Esophagus squamous epithelium (tissue), 4 donors: ENCODE measurements around the gene EPGN.

Source experiments
- CTCF ChIP-seq, 6 experiments: fragments of 450-650 bp in 4 of 6; fragments of 200-600 bp in 2 of 6; sonication (generic) in 2 of 6; IDR thresholded peaks; one replicate each; pipeline ENCODE4 v1.5.1; 2016 to 2019; ENCODE audit warnings: antibody characterized with exemption in 6 of 6, mild to moderate bottlenecking in 4 of 6, moderate library complexity in 4 of 6
- POLR2A ChIP-seq, 4 donors: fragments of 450-650 bp; IDR thresholded peaks; one replicate each; pipeline ENCODE4 v1.6.1; 2017; ENCODE audit warnings: antibody characterized with exemption in 4 of 4, mild to moderate bottlenecking in 4 of 4, moderate library complexity in 3 of 4

GRCh38 chr4:74311696-74312313, 3.5 kb downstream of the EPGN start:
- TF ChIP-seq POLR2A (IDR thresholded peaks at IDR 0.05) = no peak
- peak; percentile 35 to 71 (median 50) for TF ChIP-seq CTCF (IDR thresholded peaks at IDR 0.05)
